Caco-2 (cell line): ENCODE measurements around the gene TFAP2A. TPM values are rescaled to one million over a fixed set of nuclear protein-coding genes. Genes with fewer than 3 reads are reported as not detected.

Experiments used
- BruUV-seq: library from RNA; stranded (reverse); fragments of 400-500 nt; replicated peaks from 2 replicates; lab custom pipeline; 2021; lab: Mats Ljungman, UMichigan
- CTCF ChIA-PET: fragments of 300-600 bp; sonication (Branson Sonifier 250); formaldehyde crosslinking; loops from one replicate; lab custom pipeline; 2022; ENCODE audit warnings: antibody characterized with exemption; lab: Charles Lee
- POLR2A ChIA-PET: fragments of 300-600 bp; sonication (Branson Sonifier 250); formaldehyde crosslinking; loops from one replicate; lab custom pipeline; 2022; ENCODE audit warnings: antibody characterized with exemption; lab: Charles Lee
- DNase-seq, 2 experiments: peaks; one replicate each; pipeline versions ENCODE4 v3.0.0 to v3.0.0-alpha.2; 2020 to 2022
- H3K27me3 ChIP-seq: replicated peaks from 2 replicates; pipeline ENCODE4 v1.6.0; 2011; ENCODE audit warnings: low read length; ENCODE audit not compliant: control insufficient read depth, insufficient read depth
- H3K36me3 ChIP-seq: 2 replicates; pipeline ENCODE4 v1.5.1; 2011; ENCODE audit warnings: low read length; ENCODE audit not compliant: control insufficient read depth, insufficient read depth
- H3K4me1 ChIP-seq: fragments of 250-450 bp; sonication (Bioruptor Pico); 2 replicates; pipeline ENCODE4 v1.5.1; 2020; ENCODE audit warnings: mild to moderate bottlenecking
- H3K4me3 ChIP-seq: 2 replicates; pipeline ENCODE4 v1.5.1; 2011; ENCODE audit warnings: low read depth, mild to moderate bottlenecking, control low read depth, low read length
- H3K9me3 ChIP-seq: fragments of 250-450 bp; sonication (Bioruptor Pico); 2 replicates; pipeline ENCODE4 v1.5.1; 2020; ENCODE audit warnings: mild to moderate bottlenecking, moderate library complexity
- H3K27ac Mint-ChIP-seq: one replicate; pipeline ENCODE4 v1.8.0; 2022; ENCODE audit warnings: mixed read lengths; ENCODE audit not compliant: unreplicated experiment
- H3K27me3 Mint-ChIP-seq: one replicate; pipeline ENCODE4 v1.8.0; 2022; ENCODE audit warnings: mixed read lengths; ENCODE audit not compliant: insufficient read depth, unreplicated experiment
- H3K36me3 Mint-ChIP-seq: one replicate; pipeline ENCODE4 v1.8.0; 2022; ENCODE audit warnings: mild to moderate bottlenecking, mixed read lengths; ENCODE audit not compliant: insufficient read depth, unreplicated experiment
- H3K4me1 Mint-ChIP-seq: one replicate; pipeline ENCODE4 v1.8.0; 2022; ENCODE audit warnings: low read depth, mixed read lengths; ENCODE audit not compliant: unreplicated experiment
- H3K4me3 Mint-ChIP-seq: one replicate; pipeline ENCODE4 v1.8.0; 2022; ENCODE audit warnings: mild to moderate bottlenecking, moderate library complexity, mixed read lengths; ENCODE audit not compliant: unreplicated experiment
- H3K9me3 Mint-ChIP-seq: one replicate; pipeline ENCODE4 v1.8.0; 2022; ENCODE audit warnings: mixed read lengths; ENCODE audit not compliant: unreplicated experiment
- intact Hi-C: fragments of 100-400 bp; cut with micrococcal nuclease; formaldehyde crosslinking; loops from one replicate; pipeline ENCODE4 v1.10.0; 2022; ENCODE audit not compliant: unreplicated experiment
- total RNA-seq: library from RNA; stranded (reverse); gene quantifications from 2 replicates; pipeline ENCODE4 v1.2.3, GENCODE V29; 2022
- TF ChIP-seq, protein P1 (sequence below), 2 experiments: fragments of 200-600 bp in 1 of 2; IDR thresholded peaks; 1 replicate in 1 of 2; 2 replicates in 1 of 2; pipeline versions ENCODE4 v1.5.1 to v1.8.0; 2011 to 2022; ENCODE audit warnings: antibody characterized with exemption in 1 of 2, control low read depth in 1 of 2, inconsistent platforms in 1 of 2, low read depth in 1 of 2, low read length in 1 of 2, mild to moderate bottlenecking in 1 of 2, moderate library complexity in 1 of 2; ENCODE audit not compliant: insufficient read depth in 1 of 2, severe bottlenecking in 1 of 2, unreplicated experiment in 1 of 2

Gene TFAP2A
- total RNA-seq, 1 experiment from 2014 or later: 6.3 TPM

DNA sequence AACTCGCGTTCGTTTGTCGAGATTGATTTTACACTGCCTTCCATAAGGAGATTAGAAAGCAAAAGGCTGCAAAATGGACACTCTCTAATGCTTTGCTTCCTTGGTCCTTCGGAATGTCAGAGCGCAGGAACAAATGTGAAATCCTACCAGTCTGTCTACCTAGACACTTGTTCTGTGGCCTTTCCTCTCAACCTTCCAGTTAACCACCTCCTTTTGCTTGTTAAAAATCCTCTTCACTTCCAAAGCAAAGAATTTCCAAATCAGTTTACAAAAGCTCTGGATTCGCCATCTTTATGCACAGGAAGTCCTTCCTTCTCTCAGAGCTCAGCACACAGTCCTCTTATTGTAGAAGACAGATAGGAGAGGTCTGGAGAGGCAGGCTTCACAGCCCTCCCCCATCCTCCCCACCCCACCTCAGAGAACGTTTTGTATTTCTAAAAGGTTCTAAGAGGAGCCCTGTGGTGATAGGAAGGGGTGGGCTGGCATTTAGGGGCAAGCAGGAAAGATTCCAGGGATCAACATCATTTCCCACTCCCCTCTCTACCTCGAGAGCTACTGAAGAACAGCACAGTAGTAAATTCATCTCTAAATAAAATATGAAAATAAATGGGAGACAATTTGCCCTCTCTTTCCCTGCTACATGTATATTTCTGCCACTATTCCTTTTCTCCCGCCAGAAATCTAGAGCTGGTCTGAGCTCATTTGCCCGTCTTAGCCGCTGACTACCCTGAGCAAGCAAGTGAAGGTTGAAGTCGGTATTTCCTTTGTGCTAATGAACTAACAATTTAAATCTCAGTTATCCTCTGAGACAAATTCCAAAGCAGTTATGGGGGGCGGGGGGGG, 18.9 kb downstream of the TFAP2A start:
- BruUV-seq: no TSS peak
- Histone ChIP-seq H3K36me3 (no peaks in the 10 kb centered on the region), H3K4me1 (peaks cover 5% of the 10 kb centered on the region; the same call in 1 of the 2 replicates), H3K4me3 (no peak overlapping the region), H3K9me3 (no peaks in the 10 kb centered on the region), H3K27me3 (no peaks in the 10 kb centered on the region)
- intact Hi-C loops: no loop called here
- POLR2A ChIA-PET: interaction anchor here (0.6 kb wide), 1 partner anchor 10 kb away, joined by 6 read pairs; no protein-coding TSS in a partner anchor
- CTCF ChIA-PET: no interaction called here
- TF ChIP-seq, protein P1, sequence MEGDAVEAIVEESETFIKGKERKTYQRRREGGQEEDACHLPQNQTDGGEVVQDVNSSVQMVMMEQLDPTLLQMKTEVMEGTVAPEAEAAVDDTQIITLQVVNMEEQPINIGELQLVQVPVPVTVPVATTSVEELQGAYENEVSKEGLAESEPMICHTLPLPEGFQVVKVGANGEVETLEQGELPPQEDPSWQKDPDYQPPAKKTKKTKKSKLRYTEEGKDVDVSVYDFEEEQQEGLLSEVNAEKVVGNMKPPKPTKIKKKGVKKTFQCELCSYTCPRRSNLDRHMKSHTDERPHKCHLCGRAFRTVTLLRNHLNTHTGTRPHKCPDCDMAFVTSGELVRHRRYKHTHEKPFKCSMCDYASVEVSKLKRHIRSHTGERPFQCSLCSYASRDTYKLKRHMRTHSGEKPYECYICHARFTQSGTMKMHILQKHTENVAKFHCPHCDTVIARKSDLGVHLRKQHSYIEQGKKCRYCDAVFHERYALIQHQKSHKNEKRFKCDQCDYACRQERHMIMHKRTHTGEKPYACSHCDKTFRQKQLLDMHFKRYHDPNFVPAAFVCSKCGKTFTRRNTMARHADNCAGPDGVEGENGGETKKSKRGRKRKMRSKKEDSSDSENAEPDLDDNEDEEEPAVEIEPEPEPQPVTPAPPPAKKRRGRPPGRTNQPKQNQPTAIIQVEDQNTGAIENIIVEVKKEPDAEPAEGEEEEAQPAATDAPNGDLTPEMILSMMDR (IDR thresholded peaks at IDR 0.05; ENCODE audit: insufficient read depth in 1 of 2, low read depth in 1 of 2, low read length in 1 of 2, severe bottlenecking in 1 of 2, unreplicated experiment in 1 of 2): no peak
- H3K27ac Mint-ChIP-seq: no peak overlapping the region
- no peaks in the 10 kb centered on the region for H3K9me3 Mint-ChIP-seq
- H3K4me3 Mint-ChIP-seq: no peak overlapping the region
- no peak for DNase-seq
- H3K4me1 Mint-ChIP-seq: no peaks in the 10 kb centered on the region
- peaks cover 6% of the 10 kb centered on the region for H3K36me3 Mint-ChIP-seq
- no peaks in the 10 kb centered on the region for H3K27me3 Mint-ChIP-seq

DNA sequence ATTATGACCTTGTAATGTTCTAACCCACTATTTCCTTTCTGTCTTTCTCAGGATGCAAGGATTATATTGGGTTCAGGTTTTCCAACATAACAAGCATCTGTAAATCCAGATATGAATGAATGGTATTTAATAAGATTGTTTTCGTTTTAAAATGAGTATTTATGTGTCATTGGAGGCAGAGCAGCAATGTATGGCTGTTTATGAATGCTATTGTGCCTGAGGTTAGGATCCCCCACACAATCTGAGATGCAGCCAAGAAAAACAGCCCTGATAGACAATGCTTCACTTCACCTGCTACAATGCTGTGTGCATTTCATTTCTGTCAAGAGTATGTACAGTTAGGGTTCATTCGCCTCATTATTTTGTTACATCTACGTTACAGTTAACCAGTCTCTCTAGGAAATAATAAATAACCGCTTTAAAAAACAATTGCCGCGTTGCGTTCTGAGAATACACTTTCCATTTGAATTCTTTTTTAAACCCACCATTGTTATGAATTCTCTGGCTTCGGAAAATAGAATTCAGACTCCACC, 19.6 kb downstream of the TFAP2A start:
- Mint-ChIP-seq H3K36me3 (peaks cover 6% of the 10 kb centered on the region), H3K4me3 (no peak overlapping the region), H3K9me3 (no peaks in the 10 kb centered on the region), H3K27me3 (no peaks in the 10 kb centered on the region), H3K4me1 (no peaks in the 10 kb centered on the region), H3K27ac (no peak overlapping the region)
- no peaks in the 10 kb centered on the region for H3K36me3 ChIP-seq
- no peak for DNase-seq
- BruUV-seq: no TSS peak
- H3K4me3 ChIP-seq: no peak overlapping the region
- H3K27me3 ChIP-seq: no peaks in the 10 kb centered on the region
- POLR2A ChIA-PET: no interaction called here
- CTCF ChIA-PET: no interaction called here
- H3K4me1 ChIP-seq: no peaks in the 10 kb centered on the region
- no peaks in the 10 kb centered on the region for H3K9me3 ChIP-seq
- TF ChIP-seq, protein P1 (IDR thresholded peaks at IDR 0.05; ENCODE audit: insufficient read depth in 1 of 2, low read depth in 1 of 2, low read length in 1 of 2, severe bottlenecking in 1 of 2, unreplicated experiment in 1 of 2): no peak
- intact Hi-C loops: no loop called here

DNA sequence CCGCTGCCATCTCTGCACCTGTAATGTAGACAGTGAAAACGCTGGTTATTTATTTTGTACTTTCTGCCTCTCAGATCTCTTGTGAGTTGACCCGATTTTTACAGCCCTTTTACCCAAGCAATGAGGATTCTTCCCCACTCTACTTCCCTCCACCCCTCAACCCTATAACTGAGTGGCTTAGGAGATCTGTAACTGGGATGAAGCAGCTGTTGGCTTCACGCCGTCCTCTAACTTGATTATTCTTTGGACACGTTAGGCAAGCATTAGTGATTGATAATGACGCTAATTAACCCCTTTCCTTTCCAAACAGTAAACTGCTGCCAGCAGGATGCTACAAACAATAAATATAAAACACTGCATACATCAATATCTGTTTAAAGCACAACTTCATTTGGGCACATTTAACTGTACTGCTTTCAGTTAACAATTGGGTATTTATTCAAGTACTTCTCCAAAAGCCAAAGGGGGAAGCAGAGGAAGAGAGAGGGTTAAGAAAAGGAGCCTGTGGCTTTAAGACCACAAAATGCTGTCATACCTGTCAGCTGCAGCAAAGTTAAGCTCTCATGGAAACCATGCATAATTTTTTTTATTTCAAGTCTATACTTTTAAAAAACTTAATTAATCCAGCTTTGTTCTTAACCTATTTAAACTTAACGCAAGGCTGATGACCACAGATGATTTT, 21.2 kb downstream of the TFAP2A start:
- no peak overlapping the region for H3K4me3 Mint-ChIP-seq
- ChIA-PET POLR2A (no interaction called here), CTCF (no interaction called here)
- intact Hi-C loops: no loop called here
- peaks cover 6% of the 10 kb centered on the region for H3K36me3 Mint-ChIP-seq
- no peaks in the 10 kb centered on the region for H3K9me3 Mint-ChIP-seq
- TF ChIP-seq, protein P1 (IDR thresholded peaks at IDR 0.05; ENCODE audit: insufficient read depth in 1 of 2, low read depth in 1 of 2, low read length in 1 of 2, severe bottlenecking in 1 of 2, unreplicated experiment in 1 of 2): no peak
- Histone ChIP-seq H3K4me1 (no peaks in the 10 kb centered on the region), H3K4me3 (no peak overlapping the region), H3K27me3 (no peaks in the 10 kb centered on the region), H3K36me3 (no peaks in the 10 kb centered on the region), H3K9me3 (no peaks in the 10 kb centered on the region)
- BruUV-seq: no TSS peak
- H3K27ac Mint-ChIP-seq: no peak overlapping the region
- no peaks in the 10 kb centered on the region for H3K27me3 Mint-ChIP-seq
- H3K4me1 Mint-ChIP-seq: no peaks in the 10 kb centered on the region
- DNase-seq: no peak
